HCT116 (cell line): Measurements from ENCODE around the gene TGM1.

Experiments
- CTCF ChIP-seq, 3 experiments: fragments of 200-600 bp in 1 of 3; sonication (generic) in 1 of 3; IDR thresholded peaks in 2 of 3; conservative IDR thresholded peaks in 1 of 3; 2 replicates each; pipeline ENCODE4 v1.5.1; 2012 to 2017; ENCODE audit warnings: low read depth in 2 of 3, low read length in 2 of 3, antibody characterized with exemption in 1 of 3, borderline replicate concordance in 1 of 3, control low read depth in 1 of 3, mild to moderate bottlenecking in 1 of 3, mixed read lengths in 1 of 3, mixed run types in 1 of 3, moderate library complexity in 1 of 3; ENCODE audit not compliant: insufficient read depth in 1 of 3
- ELF1 ChIP-seq: IDR thresholded peaks from 2 replicates; pipeline ENCODE4 v1.6.1; 2012; ENCODE audit warnings: low read depth, borderline replicate concordance
- EZH2 ChIP-seq: fragments of 200-600 bp; sonication (generic); IDR thresholded peaks from 2 replicates; pipeline ENCODE4 v1.6.1; 2017; ENCODE audit warnings: antibody characterized with exemption, mixed run types
- FOSL1 ChIP-seq: IDR thresholded peaks from 2 replicates; pipeline ENCODE4 v1.6.1; 2012; ENCODE audit warnings: low read depth
- POLR2A ChIP-seq: IDR thresholded peaks from 2 replicates; pipeline ENCODE4 v1.7.0; 2011; ENCODE audit warnings: borderline replicate concordance; ENCODE audit not compliant: insufficient read depth, insufficient read length; ENCODE audit errors: extremely low read depth
- POLR2AphosphoS5 ChIP-seq: IDR thresholded peaks from 2 replicates; pipeline ENCODE4 v1.6.1; 2011; ENCODE audit warnings: mild to moderate bottlenecking, low read depth, low read length, moderate library complexity
- SRF ChIP-seq: IDR thresholded peaks from 2 replicates; pipeline ENCODE4 v1.6.1; 2012; ENCODE audit warnings: low read depth
- TCF7L2 ChIP-seq: IDR thresholded peaks from 2 replicates; pipeline ENCODE4 v1.7.0; 2011; ENCODE audit warnings: borderline replicate concordance, inconsistent platforms; ENCODE audit not compliant: insufficient read depth, insufficient read length; ENCODE audit errors: extremely low read depth
- ZNF274 ChIP-seq: fragments of 200-500 bp; sonication (Bioruptor generic); IDR thresholded peaks from 2 replicates; pipeline ENCODE4 v1.6.1; 2014; ENCODE audit warnings: mild to moderate bottlenecking, low read depth, low read length, inconsistent platforms
- TF ChIP-seq, protein P1 (sequence below): IDR thresholded peaks from 2 replicates; pipeline ENCODE4 v1.6.1; 2012
- TF ChIP-seq, protein P2 (sequence below): IDR thresholded peaks from 2 replicates; pipeline ENCODE4 v1.6.1; 2012; ENCODE audit warnings: low read depth

- TF ChIP-seq, protein P1, sequence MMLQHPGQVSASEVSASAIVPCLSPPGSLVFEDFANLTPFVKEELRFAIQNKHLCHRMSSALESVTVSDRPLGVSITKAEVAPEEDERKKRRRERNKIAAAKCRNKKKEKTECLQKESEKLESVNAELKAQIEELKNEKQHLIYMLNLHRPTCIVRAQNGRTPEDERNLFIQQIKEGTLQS: no peak
- TF ChIP-seq CTCF (IDR thresholded peaks at IDR 0.05 in 2 of 3, conservative IDR thresholded peaks at IDR 0.05 in 1 of 3; ENCODE audit: borderline replicate concordance in 1 of 3, insufficient read depth in 1 of 3, low read depth in 2 of 3, low read length in 2 of 3) (no peak), FOSL1 (no peak), POLR2A (no peak), POLR2AphosphoS5 (no peak), SRF (no peak), ELF1 (no peak), EZH2 (no peak), TCF7L2 (no peak), ZNF274 (no peak)
- TF ChIP-seq, protein P2, sequence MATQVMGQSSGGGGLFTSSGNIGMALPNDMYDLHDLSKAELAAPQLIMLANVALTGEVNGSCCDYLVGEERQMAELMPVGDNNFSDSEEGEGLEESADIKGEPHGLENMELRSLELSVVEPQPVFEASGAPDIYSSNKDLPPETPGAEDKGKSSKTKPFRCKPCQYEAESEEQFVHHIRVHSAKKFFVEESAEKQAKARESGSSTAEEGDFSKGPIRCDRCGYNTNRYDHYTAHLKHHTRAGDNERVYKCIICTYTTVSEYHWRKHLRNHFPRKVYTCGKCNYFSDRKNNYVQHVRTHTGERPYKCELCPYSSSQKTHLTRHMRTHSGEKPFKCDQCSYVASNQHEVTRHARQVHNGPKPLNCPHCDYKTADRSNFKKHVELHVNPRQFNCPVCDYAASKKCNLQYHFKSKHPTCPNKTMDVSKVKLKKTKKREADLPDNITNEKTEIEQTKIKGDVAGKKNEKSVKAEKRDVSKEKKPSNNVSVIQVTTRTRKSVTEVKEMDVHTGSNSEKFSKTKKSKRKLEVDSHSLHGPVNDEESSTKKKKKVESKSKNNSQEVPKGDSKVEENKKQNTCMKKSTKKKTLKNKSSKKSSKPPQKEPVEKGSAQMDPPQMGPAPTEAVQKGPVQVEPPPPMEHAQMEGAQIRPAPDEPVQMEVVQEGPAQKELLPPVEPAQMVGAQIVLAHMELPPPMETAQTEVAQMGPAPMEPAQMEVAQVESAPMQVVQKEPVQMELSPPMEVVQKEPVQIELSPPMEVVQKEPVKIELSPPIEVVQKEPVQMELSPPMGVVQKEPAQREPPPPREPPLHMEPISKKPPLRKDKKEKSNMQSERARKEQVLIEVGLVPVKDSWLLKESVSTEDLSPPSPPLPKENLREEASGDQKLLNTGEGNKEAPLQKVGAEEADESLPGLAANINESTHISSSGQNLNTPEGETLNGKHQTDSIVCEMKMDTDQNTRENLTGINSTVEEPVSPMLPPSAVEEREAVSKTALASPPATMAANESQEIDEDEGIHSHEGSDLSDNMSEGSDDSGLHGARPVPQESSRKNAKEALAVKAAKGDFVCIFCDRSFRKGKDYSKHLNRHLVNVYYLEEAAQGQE: no peak
Measured at GRCh38 chr14:24256960-24257359, 6.0 kb downstream of the TGM1 start.
